ENCODE data around the gene SF3A1.
A peak's percentile ranks its signal among the peaks of the same experiment; 100 is the strongest.

The SF3A1 gene

DNA sequence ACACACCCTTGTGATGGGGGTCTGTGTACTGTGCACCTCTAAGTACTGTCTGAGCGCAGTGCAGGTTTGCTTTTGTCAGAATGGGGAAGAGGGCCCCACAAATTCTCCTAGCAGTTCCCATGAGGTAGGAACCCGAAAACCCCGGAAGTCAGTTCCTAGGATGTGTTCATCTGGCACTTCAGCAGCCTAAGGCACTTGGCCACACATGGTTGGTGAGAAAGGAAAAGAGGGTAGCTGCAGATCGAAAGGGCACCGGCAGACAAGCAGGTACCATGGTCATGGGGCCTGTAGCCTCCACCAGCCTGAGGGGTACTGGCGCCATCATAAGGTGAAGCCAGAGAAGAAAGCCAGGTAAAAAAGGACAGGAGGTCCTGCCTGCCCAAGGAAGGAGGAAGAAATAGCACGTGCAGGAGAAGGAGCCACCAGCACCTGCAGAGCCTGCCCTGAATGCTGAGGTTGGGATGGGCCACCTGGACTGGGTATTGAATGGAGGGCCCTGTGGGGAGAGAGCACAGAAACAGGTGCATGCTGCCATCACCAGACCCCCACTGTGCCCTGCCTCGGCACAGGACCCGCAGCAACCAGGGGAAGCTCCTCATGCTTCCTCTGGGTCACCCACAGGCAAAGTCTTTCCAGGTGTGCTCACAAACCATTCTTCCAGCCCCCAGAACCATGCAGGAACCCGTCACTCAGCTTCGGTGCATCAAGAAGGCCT is 59.3 kb downstream of the SF3A1 start:
- no peak for DNase-seq
- intact Hi-C loops (cut with DNase I) = no loop called here

DNA sequence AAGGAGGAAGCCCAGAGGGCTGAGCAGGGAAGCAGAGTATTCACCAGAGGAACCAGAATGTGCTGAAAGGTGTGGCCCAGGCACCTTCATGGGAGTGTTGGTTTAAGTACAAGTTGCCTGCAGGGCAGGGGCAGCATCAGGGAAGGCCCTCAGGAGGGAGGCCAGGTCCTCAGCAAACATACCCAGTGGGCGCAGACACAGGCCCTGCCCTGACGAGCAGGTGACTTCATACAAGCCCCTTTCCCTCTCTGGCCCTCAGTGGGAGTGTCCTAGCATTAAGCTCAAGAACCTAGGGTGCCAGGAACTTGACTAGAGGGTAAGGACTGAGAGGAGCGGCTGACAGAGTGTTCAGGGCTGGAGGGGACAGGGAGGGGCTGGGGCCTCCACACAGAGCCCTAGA is 59.9 kb downstream of the SF3A1 start:
- intact Hi-C loops (cut with DNase I) = no loop called here
- no peak for DNase-seq

DNA sequence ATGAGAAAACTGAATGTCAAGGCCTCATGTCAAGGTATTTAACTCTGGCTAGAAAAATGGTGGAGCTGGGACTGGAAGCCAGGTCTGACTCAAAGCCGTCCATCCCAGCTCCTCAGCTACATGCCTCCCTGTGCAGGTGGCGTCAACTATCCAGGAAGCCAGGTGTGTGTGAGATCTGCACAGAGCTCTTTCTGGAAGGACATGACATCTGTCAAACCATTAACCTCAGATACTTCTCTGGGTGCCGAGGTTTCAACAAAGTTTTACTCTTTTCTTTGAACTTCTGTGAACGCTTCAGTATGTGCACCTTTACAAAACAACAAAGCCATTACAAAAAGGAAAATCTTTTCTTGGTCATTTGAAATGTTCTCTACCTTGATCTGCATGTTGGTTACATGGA is 60.4 kb downstream of the SF3A1 start:
- no peak for DNase-seq
- intact Hi-C loops (cut with DNase I) = no loop called here

DNA sequence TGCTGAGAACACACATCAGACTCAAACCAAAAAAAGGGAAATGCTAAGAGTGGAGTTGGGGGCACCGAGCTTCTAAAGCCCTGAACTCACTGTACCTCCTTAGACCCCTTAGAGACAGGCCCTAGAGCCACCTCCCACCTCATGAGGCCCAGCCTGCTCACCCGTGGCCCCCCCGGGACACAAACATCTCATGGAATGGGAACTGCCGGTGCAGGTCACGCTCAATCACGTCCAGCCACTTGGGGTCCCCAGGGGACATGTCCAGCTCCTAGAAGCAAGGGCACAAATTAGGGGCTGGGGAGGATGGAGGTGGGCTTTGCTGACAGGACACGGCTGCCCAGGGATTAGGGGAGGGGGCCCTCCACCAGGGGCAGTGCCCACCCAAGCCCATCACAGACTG is 61.1 kb downstream of the SF3A1 start:
- intact Hi-C loops (cut with DNase I) = no loop called here
- no peak for DNase-seq

DNA sequence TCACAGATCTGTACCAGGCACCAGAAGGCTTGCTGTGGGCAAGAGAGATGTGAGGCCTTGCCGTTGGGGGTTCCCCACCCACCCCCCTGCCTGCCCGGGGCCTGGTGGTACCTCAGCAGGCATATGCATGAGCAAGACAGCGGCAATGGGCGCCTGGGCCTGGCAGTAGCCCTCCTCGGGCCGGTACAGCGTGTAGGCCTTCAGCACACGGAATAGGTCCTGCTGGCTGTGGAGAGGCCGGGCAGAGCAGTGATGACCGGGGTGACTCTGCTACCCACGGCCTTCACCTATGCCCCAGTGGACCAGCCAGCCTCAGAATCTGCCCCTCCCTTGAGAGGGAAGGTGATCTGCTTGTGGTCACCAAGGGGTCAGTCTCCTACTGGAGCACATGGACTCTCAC is 61.9 kb downstream of the SF3A1 start:
- DNase-seq = no peak
- intact Hi-C loops (cut with DNase I) = loop anchor here (5.0 kb wide), 1 partner anchor 47 kb away; no protein-coding TSS in a partner anchor

DNA sequence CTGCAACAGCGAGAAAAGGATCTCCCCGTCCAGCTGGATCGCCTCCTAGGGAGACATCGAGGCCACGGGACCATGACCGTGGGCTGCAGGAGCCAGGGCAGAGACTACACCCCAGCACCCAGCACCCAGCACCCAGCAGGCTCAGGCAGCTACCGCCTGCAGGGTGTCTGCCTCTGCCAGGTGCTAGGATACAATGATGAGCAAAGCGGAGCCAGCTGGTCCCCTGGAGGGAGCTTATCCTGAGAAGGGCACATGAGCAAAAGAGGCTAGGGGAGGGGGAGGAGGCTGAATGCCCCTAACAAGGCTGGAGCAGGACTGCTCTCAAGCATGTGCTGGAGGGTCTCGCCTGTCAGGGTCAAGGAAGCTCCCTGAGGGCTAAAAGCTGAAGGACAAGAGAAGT is 62.6 kb downstream of the SF3A1 start:
- no peak for DNase-seq
- intact Hi-C loops (cut with DNase I) = loop anchor here (5.0 kb wide), 1 partner anchor 48 kb away; no protein-coding TSS in a partner anchor

DNA sequence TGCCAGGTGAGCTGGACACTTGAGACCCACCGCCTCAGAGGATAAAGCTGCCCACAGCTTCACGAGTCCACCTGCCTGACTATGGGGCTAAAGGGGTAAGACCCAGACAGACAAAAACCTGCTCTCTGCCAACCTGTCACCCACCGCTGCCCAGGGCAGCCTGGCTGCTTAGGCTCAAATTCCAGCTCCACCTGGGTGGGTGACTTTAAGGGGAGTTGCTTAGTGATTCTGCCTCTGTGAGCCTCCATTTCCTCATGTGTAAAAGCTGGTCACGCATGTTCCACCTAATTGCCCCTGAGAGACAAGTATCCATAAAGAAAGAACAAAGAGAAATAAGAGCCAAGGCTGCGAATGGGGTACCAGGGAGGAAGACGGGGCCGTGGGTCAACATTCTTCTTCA is 63.7 kb downstream of the SF3A1 start:
- intact Hi-C loops (cut with DNase I) = loop anchor here (5.0 kb wide), 1 partner anchor 49 kb away; no protein-coding TSS in a partner anchor
- no peak for DNase-seq

DNA sequence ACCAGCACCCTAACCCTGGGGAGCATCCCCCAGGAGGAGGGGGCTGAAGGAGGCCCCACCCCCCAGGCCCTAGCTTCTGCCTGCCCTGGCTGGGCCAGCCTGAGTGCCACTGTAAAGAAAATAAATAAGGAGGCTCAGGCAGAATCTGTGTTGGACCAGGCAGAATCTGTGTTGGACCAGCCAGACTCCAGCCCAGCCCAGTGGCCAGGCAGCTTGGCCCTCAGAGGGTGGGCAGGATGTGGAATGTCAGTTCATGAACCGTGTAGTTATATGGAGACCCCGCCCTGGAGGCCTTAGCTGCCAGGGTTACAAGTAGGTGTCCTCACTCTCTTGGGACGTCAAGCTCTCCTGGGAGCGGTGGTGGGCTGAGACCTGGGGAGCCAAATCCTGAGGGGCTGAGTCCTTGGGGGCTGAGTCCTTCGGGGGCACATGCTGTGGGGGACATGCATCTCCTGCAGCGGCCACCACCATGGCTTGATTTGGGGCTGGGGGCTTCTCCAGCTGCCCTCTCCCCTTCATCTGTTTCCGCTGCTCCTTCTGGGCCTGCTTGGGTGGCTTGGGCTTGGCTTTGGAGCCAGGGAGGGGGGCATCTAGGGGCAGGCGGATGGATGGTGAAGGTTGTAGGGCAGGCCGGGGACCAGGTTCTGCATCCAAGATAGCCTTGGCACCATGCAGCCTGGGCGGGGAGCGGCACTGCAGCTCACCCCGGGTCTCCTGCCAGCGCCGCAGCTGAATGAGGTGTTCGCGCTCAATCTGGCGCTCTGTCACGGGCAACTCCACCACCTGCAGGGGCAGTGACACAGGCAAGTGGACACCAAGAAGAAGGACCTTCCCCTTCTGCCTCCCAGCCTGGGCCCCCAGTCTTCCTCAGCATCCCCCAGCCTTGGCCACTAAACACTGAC is 64.4 kb downstream of the SF3A1 start:
- intact Hi-C loops (cut with DNase I) = loop anchor here (5.0 kb wide), 1 partner anchor 50 kb away; no protein-coding TSS in a partner anchor
- DNase-seq = peak in 5 of 42 donors; percentile 24 to 46 (median 33)

DNA sequence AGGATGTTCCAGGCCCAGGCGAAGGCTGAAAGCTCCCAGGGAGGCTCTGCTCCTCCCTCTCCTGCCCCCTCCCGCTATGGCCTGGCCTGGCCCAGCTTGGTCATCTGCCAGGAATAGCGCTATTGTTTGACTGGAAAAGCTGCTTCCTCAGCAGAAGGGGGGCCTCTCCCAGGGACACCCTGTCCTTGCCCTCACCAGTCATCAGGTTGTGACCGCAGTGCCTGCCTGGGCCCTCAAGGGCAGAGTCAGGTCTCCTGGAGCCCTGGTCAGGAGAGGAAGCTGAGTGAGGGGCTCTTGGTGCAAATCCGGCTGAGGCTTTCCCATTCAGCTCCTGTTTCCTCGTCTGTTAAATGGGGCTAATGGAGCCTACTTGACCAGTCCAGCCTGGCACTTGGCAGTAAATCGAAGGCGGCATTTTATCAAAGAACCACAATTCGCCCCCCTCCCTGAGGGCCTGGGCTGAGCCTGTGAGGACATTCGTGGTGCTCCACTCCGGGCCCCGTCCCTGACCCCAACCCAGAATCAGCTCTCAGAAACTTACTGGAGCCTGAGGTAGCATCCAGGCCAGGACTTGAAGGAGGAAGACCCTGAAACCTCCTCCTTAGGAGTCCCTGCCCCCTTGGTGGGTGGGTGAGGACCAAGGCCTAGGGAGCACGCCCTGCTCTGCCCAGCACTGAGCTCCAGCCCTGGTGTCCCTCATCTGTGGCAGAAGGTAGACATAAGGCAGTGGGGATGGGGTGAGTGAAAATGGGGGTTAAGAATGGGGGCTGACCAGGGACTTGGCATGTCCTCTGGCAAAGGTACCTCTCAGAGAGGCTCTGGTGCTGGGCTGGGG is 65.4 kb downstream of the SF3A1 start:
- intact Hi-C loops (cut with DNase I) = loop anchor here (5.0 kb wide), 1 partner anchor 51 kb away; no protein-coding TSS in a partner anchor
- peak; percentile 68 to 95 (median 84) for DNase-seq

DNA sequence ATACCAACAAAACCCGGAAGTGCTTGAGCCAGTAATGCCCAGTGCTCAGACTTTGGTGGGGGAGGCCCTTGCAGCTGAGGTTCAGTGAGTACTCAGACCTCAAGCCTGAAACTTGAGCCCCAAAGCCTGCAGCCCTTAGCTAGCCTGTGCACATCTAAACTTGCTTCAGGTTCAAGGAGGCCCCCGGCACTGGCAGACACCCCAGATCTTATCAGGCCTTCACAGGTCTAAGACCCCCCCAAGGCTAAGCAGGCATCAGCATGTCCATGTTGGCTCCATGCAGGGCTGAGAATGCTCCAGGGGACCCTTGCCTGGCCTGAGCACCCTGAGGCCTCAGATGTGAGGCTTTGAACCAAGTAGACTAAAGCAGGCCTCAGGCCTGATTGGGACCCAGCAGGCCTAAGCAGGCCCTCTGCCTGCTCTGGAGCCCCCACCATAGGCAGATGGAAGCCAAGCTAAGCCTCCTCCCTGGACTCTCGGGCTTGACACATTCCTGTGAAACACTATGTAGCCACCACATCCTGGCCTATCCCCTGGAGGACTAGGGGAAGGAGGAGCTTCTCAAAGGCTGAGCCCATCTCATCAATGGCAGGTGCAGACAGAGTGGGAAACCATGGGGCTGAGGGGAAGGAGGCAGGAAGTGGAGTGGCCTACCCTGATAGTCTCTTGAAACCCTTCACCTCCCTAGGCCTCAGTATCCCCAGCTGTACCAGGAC is 66.2 kb downstream of the SF3A1 start:
- intact Hi-C loops (cut with DNase I) = loop anchor here (5.0 kb wide), 1 partner anchor 52 kb away; no protein-coding TSS in a partner anchor
- DNase-seq = no peak

DNA sequence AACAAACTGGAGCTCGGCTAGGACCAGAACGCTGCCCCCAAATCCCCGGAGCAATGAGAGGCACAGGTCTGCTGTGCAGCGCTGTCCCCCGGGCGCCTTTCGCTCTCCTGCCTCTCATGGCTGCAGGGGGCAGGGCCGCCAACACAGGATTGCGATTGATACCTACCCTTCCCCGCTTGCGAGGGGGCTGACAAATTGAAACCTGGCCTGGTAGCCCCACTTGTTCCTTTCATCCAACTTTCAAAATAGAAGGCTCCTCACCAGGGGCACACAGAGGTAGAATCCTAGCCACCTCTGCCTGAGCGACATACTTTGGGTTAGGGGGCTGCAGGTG is 66.7 kb downstream of the SF3A1 start:
- intact Hi-C loops (cut with DNase I) = loop anchor here (5.0 kb wide), 1 partner anchor 52 kb away; no protein-coding TSS in a partner anchor
- DNase-seq = no peak

DNA sequence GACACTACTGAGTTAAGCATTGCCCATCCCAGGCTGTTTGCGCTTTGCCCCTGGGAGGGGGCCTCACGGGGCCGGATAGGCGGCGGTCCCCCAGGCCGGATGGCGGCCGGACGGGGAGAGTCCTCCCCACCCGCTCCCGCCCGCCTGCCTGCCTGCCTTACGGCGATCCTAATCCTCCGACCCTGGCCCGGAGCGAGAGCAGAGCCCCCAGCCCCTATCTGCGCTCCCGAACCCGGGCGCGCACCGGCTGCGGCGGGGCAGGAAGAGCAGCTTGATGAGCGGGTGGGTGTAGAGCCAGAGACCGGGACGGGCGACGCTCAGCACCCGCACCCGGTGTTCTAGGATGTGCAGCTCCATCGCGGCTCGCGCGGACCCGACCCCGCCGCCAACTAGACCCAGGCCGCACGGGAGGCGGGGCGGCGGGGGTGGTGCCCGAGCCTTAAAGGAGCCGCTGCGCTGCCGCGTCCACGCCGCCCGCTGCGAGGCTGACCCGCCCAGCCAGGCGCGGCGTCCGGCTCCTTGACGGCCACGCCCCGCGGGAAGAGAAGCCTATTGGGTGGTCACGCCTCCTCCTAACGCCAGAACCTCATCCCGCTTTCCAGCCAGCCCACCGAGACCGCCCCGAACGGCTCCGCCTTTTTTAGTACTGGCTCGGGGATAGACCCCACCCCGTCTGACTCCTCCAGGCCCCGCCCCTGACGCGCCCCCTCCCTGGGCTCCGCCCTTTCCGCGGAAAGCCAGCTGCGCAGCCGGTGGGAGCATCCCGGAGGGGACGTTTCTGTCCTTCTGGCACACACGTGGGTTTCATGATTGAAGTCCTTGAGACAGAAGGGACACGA is 67.3 kb downstream of the SF3A1 start, which contains the start of gene CASTOR1:
Gene CASTOR1, minus strand, starts transcription at position 365 of the 839 bp plus-strand sequence. Its CDS starts 8 bp downstream, at position 357.
- peak; percentile 91 to 99 (median 98) for DNase-seq
- intact Hi-C loops (cut with DNase I) = no loop called here

DNA sequence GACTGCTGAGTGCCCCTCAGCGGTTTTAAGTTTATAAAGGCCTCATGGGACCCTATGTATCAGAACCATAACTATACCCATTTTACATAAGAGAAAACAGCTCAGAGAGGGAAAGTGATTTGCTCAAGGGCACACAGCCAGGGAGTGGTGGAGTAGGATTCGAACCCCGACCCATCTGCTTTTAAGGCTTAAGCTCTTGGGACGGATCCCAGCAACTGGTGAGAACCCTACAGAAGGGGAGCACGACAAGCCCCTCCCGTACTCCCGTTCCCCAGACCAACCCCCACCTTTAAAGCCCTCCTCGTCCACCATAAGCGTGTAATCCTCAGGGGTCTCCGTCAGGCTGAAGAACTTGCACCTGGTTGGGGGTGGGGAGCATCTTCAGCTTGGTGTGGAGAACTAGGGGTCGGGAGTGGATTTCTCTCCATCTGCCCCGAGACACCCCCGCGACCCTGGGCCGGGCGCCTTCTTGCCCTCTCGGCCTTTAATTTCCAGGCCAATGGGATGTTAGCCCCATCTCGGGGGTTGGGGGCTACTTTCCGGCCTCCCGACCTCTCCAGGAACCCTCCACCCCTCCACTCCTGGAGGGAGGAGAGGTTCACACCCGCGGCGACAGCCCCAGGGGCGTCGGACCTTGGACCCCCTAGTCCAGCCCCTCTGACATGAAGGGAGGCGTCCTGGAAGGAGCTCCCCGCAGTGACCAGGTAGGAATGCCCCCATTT is 68.1 kb downstream of the SF3A1 start:
- no peak for DNase-seq
- intact Hi-C loops (cut with DNase I) = no loop called here

DNA sequence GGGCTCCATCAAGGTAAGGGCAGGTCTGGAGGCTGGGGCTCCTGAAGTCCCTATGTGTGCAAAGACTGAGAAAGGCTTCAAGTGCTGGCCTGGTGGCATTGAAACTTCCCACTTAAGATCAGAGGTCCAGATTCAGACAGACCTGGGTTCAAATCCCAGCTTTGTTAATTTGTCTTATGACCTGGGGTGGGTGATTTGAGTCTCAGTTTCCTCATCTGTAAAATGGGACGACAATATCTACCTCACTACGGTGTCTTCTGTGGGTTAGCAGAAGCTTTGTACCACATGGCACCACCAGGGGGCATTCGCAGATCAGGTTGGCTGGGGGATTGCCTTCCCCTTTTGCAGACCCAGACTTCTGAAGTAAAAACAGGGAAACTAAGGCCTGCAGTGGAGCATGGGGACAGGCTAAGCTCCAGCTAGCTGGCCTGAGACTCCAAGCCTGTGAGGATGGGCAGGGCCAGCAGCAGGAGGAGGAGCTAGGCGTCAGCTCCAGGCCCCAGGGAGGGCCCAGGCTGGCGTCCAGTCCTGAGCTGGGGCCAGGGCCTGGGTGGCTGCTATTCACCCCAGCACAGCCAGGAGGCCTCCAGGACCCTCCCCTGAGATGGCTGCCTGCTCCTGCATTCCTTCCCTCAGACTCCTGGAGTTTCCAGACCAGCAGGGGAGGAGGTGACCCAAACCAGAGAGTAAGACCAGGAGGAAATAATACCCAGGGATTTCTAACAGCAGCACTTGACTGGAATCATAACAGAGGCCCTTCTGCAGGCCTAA is 68.9 kb downstream of the SF3A1 start:
- DNase-seq = peak; percentile 63 to 94 (median 82)

DNA sequence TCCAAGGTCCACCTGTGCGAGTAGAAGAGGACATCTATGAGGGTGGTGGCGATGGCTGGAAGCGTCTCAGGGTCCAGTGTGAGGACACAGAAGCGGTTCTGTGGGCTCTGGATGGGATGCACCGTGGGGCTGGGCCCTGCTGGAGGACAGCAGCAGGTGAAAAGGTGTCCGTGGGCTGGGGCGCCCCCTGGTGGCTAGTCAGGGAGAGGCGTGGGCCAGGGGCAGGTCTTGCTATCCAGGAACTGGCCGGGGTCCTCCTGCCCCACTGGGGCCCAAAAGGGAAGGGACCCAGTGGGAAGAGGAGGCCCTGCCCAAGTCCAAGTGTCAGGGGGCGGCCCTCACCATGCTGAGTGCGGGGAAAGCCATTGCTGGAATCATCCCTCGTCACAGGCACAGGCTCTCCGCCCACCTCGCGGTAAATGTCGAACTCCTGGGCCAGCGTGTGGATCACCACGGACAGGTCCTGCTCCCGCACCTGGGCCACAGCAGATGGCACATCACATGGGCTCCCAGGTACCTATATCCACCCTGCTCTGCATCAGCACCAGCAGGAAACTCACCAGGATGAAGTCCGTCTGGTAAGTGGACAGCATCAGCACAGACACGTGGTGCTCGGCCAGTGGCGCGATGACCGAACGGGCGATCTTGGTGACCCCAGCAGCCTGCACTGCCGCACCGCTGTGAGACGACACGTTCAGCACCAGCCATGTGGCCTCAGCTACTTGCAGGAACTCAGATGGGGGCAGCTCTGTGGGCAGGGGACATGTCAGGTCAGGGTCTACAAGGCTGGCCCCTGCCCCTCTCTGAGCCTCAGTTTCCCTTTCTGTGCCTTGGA is 69.7 kb downstream of the SF3A1 start:
- DNase-seq = peak in 37 of 42 donors; percentile 30 to 86 (median 66)
- intact Hi-C loops (cut with DNase I) = loop anchor here (2.0 kb wide), 1 partner anchor 104 kb away; no protein-coding TSS in a partner anchor

More for the DNA sequence above, 68.9 kb downstream of the SF3A1 start:
- intact Hi-C loops (cut with DNase I) = loop anchor here (2.0 kb wide), 1 partner anchor 103 kb away; no protein-coding TSS in a partner anchor

All from head of caudate nucleus (tissue), 42 donors.